A549 treated with AZD2906 at 1 μM for 4 hours (cell line): ENCODE results near the gene SCD5. TPM values are rescaled to one million over a fixed set of nuclear protein-coding genes. Genes with fewer than 3 reads are reported as not detected.

ENCODE experiments used
- total RNA-seq: library from RNA; stranded (reverse); fragments of 200-300 nt; extraction: Qiagen RNA extraction; gene quantifications from 5 replicates; pipeline ENCODE4 v1.2.3, GENCODE V29; 2022

The SCD5 gene
- 5.8 to 6.7 TPM (median 6.5 TPM) in 5 replicates for total RNA-seq

GRCh38 chr4:82798168-82799005 is at the start of gene SCD5:
Gene SCD5 (minus strand): TSS chr4:82798796. CDS start chr4:82798537, 259 bp downstream.

Other genes with a start within 250 kb of the SCD5 start
- 0.87 to 1.2 TPM (median 0.98 TPM) in 5 replicates for gene TMEM150C, start 236.8 kb downstream of the SCD5 start, total RNA-seq
- 77.0 to 90.1 TPM (median 82.5 TPM) in 5 replicates for gene SEC31A, start 92.4 kb upstream of the SCD5 start, total RNA-seq
- 1.4 to 1.8 TPM (median 1.7 TPM) in 5 replicates for gene THAP9, start 101.9 kb upstream of the SCD5 start, total RNA-seq
- gene LIN54, start 212.0 kb upstream of the SCD5 start, total RNA-seq = 5.5 to 7.2 TPM (median 6.6 TPM) in 5 replicates
- gene COPS4, start 236.4 kb upstream of the SCD5 start, total RNA-seq = 22.6 to 38.3 TPM (median 23.0 TPM) in 5 replicates